ENCODE measurements around the gene TBC1D7. TPM values are rescaled to one million over a fixed set of nuclear protein-coding genes. Genes with fewer than 3 reads are reported as not detected.

TBC1D7 gene
- total RNA-seq, 2 experiments from 2014 or later: 21.3 to 23.8 TPM

- intact Hi-C loops (cut with micrococcal nuclease): no loop called here
- H3K4me3 Mint-ChIP-seq: no peak overlapping the region
- no peak for DNase-seq
- ChIA-PET POLR2A (no interaction called here), CTCF (no interaction called here)
- peaks cover 2% of the 10 kb centered on the region for H3K4me1 Mint-ChIP-seq (ENCODE audit: low read depth)
- no peak for TF ChIP-seq CTCF (IDR thresholded peaks at IDR 0.05)
- no peak for ATAC-seq
- H3K36me3 Mint-ChIP-seq (ENCODE audit: low read depth): no peaks in the 10 kb centered on the region
- H3K9me3 Mint-ChIP-seq: no peaks in the 10 kb centered on the region
- no peaks in the 10 kb centered on the region for H3K27me3 Mint-ChIP-seq
- H3K27ac Mint-ChIP-seq: no peak overlapping the region
Measured at GRCh38 chr6:13267142-13267651, 61.1 kb downstream of the TBC1D7 start.

GRCh38 chr6:13263669-13264068, 64.7 kb downstream of the TBC1D7 start:
- intact Hi-C loops (cut with micrococcal nuclease): no loop called here
- no peaks in the 10 kb centered on the region for H3K27me3 Mint-ChIP-seq
- DNase-seq (no peak), ATAC-seq (no peak)
- H3K27ac Mint-ChIP-seq: no peak overlapping the region
- H3K9me3 Mint-ChIP-seq: no peaks in the 10 kb centered on the region
- no peak for TF ChIP-seq CTCF (IDR thresholded peaks at IDR 0.05)
- ChIA-PET CTCF (interaction anchor here (1.1 to 1.2 kb wide), 3 partner anchors 9 to 35 kb away, joined by 3 read pairs; no protein-coding TSS in a partner anchor), POLR2A (no interaction called here)
- peaks cover 7% of the 10 kb centered on the region for H3K4me1 Mint-ChIP-seq (ENCODE audit: low read depth)
- no peak overlapping the region for H3K4me3 Mint-ChIP-seq
- H3K36me3 Mint-ChIP-seq (ENCODE audit: low read depth): no peaks in the 10 kb centered on the region

- H3K36me3 Mint-ChIP-seq (ENCODE audit: low read depth): no peaks in the 10 kb centered on the region
- intact Hi-C loops (cut with micrococcal nuclease): no loop called here
- H3K4me1 Mint-ChIP-seq (ENCODE audit: low read depth): peaks cover 7% of the 10 kb centered on the region
- H3K27me3 Mint-ChIP-seq: no peaks in the 10 kb centered on the region
- ATAC-seq (no peak), DNase-seq (no peak)
- no peak overlapping the region for H3K27ac Mint-ChIP-seq
- no peak overlapping the region for H3K4me3 Mint-ChIP-seq
- POLR2A ChIA-PET: no interaction called here
- H3K9me3 Mint-ChIP-seq: no peaks in the 10 kb centered on the region
- CTCF ChIA-PET: interaction anchor here (1.1 kb wide), 1 partner anchor 10 kb away, joined by 3 read pairs; no protein-coding TSS in a partner anchor
- TF ChIP-seq CTCF (IDR thresholded peaks at IDR 0.05): no peak
Measured at GRCh38 chr6:13262302-13263230, 65.8 kb downstream of the TBC1D7 start.

- H3K36me3 Mint-ChIP-seq (ENCODE audit: low read depth): no peaks in the 10 kb centered on the region
- POLR2A ChIA-PET: no interaction called here
- DNase-seq: peak; percentile 21
- peaks cover 5% of the 10 kb centered on the region for H3K4me1 Mint-ChIP-seq (ENCODE audit: low read depth)
- no peaks in the 10 kb centered on the region for H3K27me3 Mint-ChIP-seq
- CTCF ChIA-PET: no interaction called here
- no peaks in the 10 kb centered on the region for H3K9me3 Mint-ChIP-seq
- peak; percentile 64 for ATAC-seq
- intact Hi-C loops (cut with micrococcal nuclease): no loop called here
- H3K27ac Mint-ChIP-seq: no peak overlapping the region
- H3K4me3 Mint-ChIP-seq: no peak overlapping the region
- TF ChIP-seq CTCF (IDR thresholded peaks at IDR 0.05): no peak
Measured at GRCh38 chr6:13261464-13261994, 66.8 kb downstream of the TBC1D7 start.

- no peak for TF ChIP-seq CTCF (IDR thresholded peaks at IDR 0.05)
- H3K27ac Mint-ChIP-seq: no peak overlapping the region
- no peaks in the 10 kb centered on the region for H3K27me3 Mint-ChIP-seq
- H3K4me3 Mint-ChIP-seq: no peak overlapping the region
- ChIA-PET CTCF (no interaction called here), POLR2A (no interaction called here)
- peaks cover 5% of the 10 kb centered on the region for H3K4me1 Mint-ChIP-seq (ENCODE audit: low read depth)
- ATAC-seq (no peak), DNase-seq (no peak)
- H3K36me3 Mint-ChIP-seq (ENCODE audit: low read depth): no peaks in the 10 kb centered on the region
- peaks cover 2% of the 10 kb centered on the region for H3K9me3 Mint-ChIP-seq
- intact Hi-C loops (cut with micrococcal nuclease): no loop called here
Measured at GRCh38 chr6:13260831-13261230, 67.5 kb downstream of the TBC1D7 start.

Data from activated CD8-positive, alpha-beta T cell treated with anti-CD3 and anti-CD28 coated beads for 36 hours (primary cell).